GM18870 (cell line): ENCODE measurements around the gene ZNF688.
"Not testable (repeated sequence)": the region's sequence is repeated elsewhere in the genome, so short reads cannot be mapped to it uniquely, and the experiment has no call there.

Experiments used
- ATAC-seq: cut with Tn5 transposase; IDR thresholded peaks from one replicate; pipeline ENCODE4 v1.9.1; 2021; ENCODE audit warnings: moderate library complexity; ENCODE audit not compliant: unreplicated experiment

Gene ZNF688

GRCh38 chr16:30557957-30558788, 13.3 kb downstream of the ZNF688 start, which contains the start of gene ZNF764:
ZNF764 (minus strand) TSS chr16:30558374; CDS start chr16:30558182, 192 bp downstream.
- peak; percentile 70 for ATAC-seq

- peak; percentile 8 for ATAC-seq
These were observed 13.9 kb downstream of the ZNF688 start for GRCh38 chr16:30557707-30557956.

GRCh38 chr16:30556125-30556473, 15.4 kb downstream of the ZNF688 start:
- ATAC-seq = no peak

GRCh38 chr16:30555315-30556124, 16.0 kb downstream of the ZNF688 start:
- no peak for ATAC-seq

GRCh38 chr16:30554557-30555314, 16.8 kb downstream of the ZNF688 start:
- ATAC-seq = no peak

GRCh38 chr16:30553393-30553899, 18.1 kb downstream of the ZNF688 start:
- ATAC-seq = no peak

- ATAC-seq = no peak
These were observed 18.6 kb downstream of the ZNF688 start for GRCh38 chr16:30552956-30553355.

GRCh38 chr16:30551781-30552180, 19.7 kb downstream of the ZNF688 start:
- no peak for ATAC-seq

- ATAC-seq = no peak
These were observed 22.9 kb downstream of the ZNF688 start for GRCh38 chr16:30548416-30549253.

- no peak for ATAC-seq
These were observed 25.4 kb downstream of the ZNF688 start for GRCh38 chr16:30546115-30546514.

- ATAC-seq = no peak
These were observed 28.4 kb downstream of the ZNF688 start for GRCh38 chr16:30543067-30543466.

GRCh38 chr16:30541502-30542329, 29.8 kb downstream of the ZNF688 start:
- ATAC-seq = no peak

GRCh38 chr16:30540916-30541464, 30.5 kb downstream of the ZNF688 start:
- ATAC-seq = not testable (repeated sequence)

GRCh38 chr16:30539986-30540526, 31.5 kb downstream of the ZNF688 start:
- ATAC-seq = not testable (repeated sequence)

GRCh38 chr16:30539000-30539964, 32.2 kb downstream of the ZNF688 start:
- ATAC-seq = no peak

GRCh38 chr16:30536391-30537024, 35.0 kb downstream of the ZNF688 start:
- ATAC-seq = not testable (repeated sequence)

GRCh38 chr16:30535777-30536190, 35.7 kb downstream of the ZNF688 start:
- no peak for ATAC-seq
